HG03469 (cell line): ENCODE results near the gene NOC4L.

ENCODE experiments used
- ATAC-seq: cut with Tn5 transposase; IDR thresholded peaks from one replicate; pipeline ENCODE4 v1.9.1; 2021; ENCODE audit warnings: mild to moderate bottlenecking, moderate library complexity, moderate number of reproducible peaks; ENCODE audit not compliant: unreplicated experiment

NOC4L gene

DNA sequence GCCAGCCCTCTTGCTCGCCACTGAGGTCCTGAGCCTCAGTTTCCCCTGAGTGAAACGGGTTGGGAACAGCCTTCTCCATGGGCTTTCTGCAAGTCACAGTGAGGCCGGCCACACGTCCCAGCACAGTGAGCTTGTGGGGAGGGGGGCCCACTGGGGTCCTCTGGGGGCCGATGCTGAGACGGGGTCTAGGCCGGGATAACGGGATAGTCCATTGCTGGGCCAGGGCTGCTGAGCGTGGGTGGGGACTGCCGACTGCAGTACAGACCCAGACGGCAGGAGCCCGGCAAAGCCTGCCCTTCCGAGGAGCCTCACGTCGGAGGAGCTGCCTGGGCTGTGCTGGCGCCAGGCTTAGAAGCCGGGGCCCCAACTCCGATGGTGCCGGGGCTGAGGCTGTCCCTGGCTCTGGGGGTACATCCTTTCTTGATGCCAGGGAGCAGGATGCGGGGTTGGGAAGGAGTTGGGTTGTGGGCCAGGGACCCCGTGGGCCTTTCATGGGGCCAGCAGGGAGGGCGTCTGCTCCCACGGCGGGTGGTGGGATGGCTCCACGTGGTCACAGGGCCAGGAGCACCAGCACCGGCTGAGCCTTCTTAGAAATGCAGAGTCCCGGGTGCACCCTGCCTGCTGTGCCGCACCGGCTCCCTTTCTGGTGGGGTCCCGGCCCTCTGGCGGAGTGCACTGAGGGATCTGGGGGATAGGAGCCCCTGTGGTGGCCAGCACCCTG is 24.2 kb downstream of the NOC4L start:
- no peak for ATAC-seq

DNA sequence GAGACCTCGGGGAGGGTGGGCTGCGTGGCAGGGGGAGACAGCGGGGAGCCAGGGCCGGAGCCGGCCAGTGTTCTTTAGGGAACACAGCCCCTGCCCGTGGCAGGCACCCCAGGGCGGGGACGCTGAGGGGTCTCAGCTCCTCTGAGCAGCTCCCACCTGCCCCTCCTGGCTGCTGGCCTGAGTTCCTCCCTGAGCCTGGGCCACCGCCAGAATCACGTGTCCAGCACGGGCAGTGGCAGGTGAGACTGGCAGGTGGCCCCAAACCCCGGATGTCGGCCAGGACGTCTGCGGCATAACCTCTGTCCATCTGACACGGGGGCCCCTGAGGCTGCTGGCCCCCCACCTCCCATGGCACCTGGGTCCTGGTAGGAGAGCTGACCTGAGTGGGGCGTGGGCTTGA is 25.1 kb downstream of the NOC4L start:
- no peak for ATAC-seq

DNA sequence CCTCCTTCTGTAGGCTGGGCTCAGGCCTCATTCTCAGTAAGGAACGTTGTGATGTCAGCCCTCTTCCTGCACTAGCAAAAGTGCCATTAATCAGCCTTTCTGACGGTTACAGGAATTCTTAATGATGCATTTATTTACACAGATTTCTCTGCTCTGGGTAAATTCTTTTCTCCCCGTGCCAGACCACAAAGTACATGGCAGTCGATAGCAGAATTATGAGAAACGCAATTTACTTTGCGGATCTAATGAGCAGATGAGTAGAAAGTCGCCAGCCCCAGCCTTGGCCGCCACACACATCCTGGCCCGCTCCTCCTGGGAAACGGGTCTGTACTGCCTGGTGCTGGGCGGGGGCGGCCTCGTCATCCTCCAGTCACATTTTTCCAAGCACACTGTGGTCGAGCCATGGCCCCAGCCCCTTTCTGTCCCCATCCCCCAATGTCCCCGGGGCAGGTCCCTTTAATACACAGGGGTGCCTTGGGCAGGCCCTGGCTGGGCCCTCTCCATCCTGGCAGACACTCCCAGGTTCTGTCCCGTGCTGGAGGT is 25.9 kb downstream of the NOC4L start:
- ATAC-seq, result no peak

DNA sequence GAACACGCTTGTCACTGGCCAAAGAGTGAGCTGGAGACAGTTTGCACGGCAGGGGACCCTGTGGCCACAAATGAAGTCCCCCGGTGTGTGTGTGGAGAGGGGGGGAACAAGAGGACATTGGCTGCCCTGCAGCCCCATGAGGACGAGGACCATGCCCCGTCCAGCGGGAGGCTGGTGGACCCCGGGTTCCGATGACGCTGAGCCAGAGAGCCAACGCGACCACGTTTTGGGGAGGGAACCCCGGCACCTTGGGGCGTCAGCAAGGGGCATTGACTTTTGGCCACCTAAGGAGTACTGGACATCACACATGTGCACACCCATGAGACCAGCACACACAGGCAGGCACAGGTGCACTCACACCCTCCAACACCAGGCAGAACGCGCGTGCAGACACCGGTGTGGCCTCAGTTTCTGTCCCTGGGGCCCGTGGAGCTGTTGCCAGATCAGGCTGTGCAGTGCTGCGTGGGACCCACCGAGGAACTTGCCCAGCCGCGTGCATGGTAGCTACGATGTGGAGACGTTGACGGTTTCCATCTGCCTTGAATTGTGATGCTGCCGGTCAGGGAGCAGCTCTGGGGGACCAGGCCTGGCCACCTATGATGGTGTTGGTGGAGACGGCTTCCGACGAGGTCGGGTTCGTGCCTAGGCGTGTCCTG is 26.5 kb downstream of the NOC4L start:
- ATAC-seq, result no peak

DNA sequence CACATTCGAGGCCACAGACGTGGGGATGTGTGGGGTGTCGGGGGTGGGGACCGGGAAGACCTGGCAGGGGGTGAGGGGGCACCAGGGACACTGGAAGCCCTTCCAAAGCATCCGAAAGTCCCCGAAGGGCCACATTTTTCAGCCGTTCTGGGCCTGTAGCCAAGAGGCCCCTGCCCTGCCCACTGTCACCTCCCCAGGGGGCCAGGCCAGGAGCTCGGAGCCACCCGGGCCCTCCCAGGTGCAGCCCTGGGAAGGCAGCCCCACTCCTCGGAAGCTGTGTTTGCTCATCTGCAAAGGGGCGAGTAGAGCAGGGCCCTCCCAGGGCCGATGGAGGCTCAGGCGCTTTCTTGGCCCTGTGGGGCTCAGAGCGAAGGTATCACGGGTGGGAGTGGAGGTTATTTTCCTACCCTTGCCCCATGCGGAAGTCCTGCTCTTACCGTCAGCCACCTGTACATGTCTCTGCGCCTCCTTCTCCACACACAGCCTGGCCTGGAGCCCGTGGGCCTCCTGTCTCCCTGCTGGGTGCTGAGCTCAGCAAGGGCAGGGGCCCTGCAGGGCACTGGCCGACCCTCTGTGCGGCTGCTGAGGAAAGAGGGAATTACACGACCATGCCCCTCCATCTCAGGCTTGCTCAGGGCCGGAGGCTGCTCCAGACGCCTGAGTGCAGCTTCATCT is 27.2 kb downstream of the NOC4L start:
- ATAC-seq, result no peak

DNA sequence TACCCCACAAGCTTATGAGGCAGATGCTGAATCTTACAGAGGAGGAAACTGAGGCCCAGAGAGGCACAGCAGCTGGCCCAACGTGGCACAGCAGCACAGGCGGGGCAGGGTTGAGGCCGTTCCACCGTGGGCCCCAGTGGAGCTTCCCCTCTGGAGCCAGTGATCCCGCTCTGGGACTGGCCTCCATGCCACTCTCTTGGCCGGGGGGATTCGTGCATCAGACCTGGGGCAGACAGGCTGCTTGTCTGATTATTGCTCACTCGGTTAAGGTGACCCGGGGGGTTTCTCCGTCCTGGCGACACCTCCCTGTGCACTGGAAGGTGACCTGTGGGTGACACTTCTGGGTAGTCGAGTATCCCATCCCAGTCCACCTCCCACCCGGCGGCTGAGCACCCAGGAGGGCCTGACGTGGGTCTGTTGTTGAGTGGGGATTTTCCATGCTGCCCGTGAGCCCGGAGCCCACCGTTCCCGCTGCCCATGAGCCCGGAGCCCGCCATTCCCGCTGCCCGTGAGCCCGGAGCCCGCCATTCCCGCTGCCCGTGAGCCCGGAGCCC is 27.8 kb downstream of the NOC4L start:
- no peak for ATAC-seq

DNA sequence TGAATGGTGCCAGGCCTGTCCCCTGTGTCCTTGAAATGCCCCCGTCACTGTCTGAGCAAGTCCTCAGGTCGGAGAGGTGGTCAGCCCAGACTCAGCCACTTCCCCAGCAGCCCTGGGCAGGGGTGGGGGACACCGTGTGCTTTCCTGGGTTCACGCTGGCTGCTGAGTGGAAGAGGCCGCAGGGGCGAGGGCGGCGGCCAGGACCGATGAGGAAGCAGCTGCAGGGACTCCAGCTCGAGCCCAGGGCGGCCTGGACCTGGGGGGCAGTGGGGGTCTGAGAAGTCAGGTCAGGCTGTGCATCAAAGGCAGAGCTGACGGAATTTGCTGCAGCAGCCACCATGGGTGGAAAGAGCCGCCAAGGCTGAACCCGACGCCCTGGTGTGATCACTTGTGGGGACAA is 28.4 kb downstream of the NOC4L start:
- no peak for ATAC-seq

DNA sequence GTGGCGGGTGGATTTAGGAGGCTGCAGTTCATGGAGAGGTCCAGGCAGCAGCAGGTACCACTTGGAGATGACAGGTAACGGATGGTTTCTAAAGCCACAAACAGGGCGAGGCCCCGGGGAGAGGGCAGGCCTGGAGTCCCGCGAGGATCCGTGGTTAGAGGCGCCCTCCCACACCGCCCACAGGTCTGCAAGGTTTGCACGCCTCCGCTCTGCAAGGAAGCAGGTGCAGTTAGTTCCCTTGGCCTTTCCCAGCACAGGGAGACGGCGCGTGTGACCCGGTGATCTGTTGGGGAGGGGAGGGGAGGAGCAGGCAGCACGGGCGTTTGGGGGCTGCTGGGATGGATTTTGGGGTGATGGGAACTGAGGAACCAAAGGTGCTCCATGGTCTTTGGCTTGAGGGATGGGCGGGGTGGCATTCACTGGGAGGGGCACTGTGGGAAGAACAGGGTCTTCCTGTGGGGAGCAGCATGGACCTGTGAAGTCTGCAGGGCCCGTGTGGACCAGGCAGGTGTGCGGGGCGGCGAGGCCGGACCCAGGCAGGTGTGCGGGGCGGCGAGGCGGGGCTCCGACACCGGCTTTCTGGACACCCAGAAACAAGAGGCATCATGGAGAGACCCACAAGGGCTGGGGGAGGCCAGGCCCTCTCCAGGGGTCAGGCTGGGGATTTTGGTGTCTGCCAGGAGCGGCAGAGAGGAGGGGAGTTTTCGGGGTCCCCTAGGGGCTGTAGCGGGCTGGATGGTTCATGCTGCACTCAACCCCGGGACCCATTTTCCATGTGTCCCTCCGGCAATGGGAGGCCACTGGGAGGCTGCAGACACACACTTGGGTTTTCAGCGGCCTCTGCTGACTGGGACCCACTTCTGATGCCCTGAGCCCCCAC is 29.1 kb downstream of the NOC4L start:
- no peak for ATAC-seq

DNA sequence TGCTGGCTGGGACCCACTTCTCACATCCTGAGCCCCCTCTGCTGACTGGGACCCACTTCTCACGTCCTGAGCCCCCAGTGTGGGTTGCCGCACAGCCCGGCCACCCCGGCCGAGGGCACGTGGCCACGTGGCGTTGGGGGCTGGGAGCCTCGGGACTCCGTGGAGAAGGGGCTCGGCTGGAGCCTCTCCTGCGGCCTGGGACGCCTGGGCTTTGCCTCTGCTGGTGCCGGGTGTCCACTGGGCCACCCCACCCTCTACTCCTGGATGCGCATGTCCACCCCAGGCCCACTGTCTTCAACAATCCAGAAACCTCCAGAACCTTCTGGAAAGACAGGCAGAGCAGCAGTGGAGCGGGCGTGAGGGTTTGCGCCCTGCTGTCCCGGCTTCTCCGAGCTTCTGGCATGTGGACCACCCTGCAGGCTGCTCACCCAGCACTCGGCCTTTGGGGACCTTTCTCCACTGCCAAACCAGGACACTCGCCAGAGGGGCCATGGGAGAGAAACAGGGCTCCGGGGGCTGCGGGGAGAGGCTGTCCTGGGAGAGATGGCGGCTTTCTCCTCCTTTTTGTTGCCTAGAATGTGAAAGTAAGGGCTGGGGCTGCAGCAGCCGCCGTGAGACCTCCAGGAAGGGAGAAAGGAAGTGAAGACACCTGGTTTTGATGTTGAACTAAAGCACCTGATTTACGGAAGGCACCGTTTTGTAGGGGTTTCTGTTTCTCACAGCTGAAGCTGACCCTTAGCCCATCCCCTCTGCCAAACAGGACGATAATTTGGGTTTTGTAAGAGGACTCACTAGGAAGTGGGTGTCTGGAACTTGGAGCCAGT is 30.0 kb downstream of the NOC4L start:
- no peak for ATAC-seq

DNA sequence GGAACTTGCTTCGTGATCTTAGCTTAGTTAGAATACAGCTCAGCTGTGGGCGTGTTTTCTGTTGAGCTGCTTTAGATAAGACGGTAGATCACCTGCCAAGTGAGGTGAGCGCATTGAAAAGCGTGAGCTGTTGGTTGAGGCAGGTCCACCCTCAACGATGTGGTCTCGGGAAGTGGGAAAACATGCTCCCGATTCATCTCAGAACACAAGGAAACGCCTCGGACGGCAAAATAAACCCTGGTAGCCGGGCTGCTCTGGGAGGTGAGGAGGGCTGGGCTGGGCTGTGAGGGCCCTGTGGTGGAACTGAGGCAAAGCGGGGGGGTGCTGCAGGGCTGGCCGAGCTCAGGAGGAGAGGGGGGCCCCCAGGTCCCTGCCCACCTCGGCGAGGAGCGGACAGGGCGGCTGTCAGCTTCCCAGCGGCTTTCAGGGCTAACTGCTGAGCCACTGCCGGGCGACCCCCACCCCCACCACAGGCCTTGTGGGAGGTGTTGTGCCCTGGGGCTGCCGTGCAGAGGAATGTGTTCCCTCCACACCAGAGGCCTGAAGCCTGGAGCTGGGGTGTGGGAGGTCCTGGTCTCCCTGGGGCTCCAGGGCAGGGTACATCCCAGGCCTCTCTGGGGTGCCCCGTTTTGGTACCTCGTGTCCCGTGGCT is 30.7 kb downstream of the NOC4L start:
- no peak for ATAC-seq

DNA sequence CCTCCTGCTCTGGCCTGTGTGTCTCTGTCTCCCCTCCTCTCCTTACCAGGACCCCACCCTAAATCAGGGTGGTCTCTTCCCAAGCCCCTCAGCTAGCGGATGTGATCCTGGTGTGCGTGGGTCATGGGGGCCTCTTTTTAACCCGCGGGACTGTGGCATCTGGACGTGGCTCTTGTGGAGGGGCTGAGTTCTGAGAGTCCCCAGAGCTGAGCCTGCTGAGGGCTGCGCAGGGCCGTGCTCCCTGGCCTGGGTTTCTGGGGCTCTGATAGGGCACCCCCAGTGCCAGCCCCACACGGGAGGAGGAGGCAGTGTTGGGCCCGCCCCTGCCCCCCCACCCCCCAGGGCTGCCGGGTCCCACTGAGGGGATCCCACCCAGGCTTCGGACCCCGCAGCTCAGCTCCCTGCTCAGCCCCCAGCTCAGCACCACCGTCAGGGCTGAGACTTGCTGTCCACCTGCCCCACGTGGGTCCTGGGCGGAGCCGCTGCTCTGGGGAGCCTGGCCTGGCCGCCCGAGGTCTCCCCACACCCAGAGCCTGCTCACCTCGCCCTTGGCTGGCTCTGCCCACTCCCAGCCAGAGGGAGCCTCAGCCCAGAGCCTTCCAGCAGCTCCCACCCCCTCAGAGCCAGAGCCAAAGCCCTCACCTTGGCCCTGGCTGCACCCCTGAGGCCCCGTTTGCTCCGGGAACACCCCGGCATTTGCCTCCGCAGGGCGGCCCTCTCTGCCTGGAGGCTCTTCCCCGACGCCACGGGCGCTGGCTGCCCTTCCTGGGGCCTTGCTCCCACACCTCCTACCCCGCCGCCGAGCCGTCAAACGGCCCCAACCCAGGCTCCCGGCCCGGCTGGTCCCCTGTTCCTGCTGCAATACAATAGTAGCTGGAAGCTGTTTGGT is 31.5 kb downstream of the NOC4L start:
- ATAC-seq, result no peak

DNA sequence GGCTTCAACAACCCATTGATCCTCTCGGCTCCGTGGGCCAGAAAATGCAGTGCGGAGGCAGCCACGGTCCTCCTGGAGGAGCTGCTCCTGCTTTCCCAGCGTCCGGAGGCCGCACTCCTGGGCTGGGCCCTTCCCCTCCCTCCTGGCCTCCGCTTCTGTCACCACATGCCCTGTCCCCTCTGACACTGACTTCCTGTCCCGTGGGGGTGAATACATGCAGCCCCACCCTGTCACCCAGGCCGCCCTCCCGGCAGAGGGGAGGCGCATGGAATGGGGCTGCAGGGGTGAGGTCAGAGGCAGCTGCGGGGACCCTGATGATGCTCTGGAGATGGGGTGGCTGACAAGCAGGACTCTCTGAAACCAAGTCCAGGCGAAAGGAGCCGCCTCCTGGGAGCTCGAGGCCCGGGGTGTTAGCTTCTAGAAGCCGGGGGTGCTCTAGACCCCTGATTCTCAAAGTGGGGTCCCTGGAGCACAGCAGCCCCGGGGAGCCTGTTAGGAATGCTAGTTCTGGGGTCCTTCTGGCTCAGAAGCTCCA is 32.2 kb downstream of the NOC4L start:
- ATAC-seq, result no peak

DNA sequence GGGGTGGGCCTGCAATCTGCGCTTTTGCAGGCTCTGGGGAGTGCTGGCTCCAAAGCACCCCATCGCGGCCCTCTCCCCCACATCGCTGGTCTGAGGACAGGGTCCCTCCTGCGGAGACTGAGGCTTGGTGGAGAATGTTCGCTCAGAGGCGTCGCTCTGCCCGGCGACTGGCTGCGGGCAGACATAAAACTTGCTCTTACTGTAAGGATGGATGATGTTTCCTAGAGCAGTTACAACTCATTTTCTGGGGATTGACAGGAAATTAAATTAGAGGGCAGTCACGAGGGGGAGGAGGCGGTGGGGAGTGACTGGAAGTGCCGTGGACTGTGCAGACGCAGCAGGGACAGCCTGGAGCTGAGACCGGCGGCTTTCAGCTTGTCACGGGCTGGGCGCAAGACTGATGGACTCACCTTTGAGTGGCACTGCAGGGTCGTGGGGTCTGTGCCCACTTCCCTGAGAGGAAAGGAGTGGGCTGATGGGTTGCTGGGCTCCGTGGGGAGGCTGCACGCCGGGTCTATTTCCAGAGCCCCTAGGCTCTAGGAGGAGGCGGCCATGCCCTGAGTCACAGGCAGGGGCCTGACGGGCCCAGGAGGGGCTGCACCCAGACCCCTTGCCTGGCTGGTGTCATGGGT is 32.8 kb downstream of the NOC4L start:
- ATAC-seq, result no peak

DNA sequence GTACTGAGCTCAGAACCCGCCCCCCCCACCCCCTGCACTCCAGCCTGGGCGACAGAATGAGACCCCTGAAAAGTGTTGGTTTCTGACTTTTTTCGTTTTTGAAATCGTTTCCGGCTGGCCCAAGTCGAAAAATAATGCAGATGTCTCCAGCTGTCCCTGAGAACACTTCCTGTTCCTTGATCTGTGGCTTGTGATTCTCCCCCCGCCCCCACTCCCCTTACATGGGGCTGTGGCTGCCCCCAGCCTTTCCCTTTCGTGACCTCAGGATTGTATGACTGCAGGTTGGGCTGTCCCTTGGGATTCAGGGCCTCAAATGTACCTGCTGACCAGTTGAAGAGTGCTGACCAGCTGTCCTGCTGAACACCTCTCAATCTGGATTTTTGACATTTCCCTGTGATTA is 34.1 kb downstream of the NOC4L start:
- no peak for ATAC-seq

DNA sequence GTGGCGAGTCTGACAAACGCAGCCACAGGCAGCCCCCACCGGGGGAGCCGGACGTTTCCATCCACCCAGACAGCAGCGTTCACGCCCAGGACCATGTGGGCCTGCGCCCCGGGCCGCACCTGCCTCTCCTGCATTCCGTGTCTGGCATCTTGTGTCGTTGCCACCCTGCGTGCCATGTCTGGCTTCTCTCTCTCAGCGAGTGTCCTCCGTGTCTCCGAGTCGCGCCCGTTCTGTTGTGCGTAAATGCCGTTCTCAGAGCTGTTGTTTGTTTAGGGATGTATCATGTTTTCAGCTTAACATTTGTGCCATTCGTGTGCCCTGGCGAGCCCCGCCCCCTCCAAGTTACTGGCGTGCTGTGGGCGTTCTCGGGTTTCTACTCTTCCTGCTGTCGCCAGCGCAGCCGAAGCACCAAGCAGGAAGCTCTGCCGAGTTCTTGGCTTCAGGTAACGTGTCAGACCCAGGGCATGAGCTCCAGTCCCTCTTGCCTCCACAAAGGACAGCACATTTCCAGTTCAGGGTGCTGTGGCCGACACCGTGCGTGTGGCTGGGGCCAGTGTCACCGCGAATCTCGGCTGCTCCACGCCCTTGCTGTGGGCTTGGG is 34.6 kb downstream of the NOC4L start:
- no peak for ATAC-seq

DNA sequence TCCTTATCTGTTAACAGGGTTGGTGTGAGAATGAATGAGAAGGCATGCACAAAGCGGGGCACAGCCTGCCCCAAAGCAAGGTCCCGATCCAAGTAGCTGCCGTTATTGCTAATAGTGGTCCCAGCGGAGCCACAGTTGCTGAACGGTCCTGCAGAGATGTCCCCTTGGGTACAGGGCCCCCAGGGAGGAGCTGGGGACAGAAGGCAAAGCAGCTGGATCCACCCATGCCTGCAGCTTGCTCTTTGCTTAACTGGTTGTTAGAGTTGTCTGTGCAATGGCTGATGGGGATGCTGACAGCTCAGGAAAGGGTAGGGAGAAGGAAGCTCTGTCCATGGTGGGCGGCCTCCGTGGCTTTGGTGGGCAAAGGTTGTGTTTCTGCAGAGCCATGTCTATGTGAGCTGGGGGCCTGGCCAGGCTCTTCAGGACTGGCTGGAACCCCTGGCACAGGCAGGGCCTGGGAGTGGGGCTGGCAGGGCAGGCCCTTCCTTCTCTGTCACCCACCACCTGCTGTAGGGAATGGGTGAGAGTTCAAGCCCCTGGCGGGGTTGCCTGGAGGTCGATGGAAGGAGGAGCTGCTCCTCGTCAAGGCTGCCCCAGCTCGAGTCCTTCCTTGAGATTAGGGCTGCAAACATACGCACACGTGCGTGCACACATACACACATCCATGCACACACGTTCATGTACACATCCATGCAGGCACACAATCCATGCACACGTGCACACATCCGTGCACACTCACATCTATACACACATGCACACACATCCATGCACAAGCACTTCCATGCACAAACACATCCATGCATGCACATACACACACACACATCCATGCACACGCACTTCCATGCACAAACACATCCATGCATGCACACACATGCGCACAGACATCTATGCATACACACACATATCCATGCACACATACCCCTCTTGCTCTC is 35.4 kb downstream of the NOC4L start:
- no peak for ATAC-seq
